ENCODE measurements around the gene TRAFD1.
A peak's percentile ranks its signal among the peaks of the same experiment; 100 is the strongest.

Gene TRAFD1

DNA sequence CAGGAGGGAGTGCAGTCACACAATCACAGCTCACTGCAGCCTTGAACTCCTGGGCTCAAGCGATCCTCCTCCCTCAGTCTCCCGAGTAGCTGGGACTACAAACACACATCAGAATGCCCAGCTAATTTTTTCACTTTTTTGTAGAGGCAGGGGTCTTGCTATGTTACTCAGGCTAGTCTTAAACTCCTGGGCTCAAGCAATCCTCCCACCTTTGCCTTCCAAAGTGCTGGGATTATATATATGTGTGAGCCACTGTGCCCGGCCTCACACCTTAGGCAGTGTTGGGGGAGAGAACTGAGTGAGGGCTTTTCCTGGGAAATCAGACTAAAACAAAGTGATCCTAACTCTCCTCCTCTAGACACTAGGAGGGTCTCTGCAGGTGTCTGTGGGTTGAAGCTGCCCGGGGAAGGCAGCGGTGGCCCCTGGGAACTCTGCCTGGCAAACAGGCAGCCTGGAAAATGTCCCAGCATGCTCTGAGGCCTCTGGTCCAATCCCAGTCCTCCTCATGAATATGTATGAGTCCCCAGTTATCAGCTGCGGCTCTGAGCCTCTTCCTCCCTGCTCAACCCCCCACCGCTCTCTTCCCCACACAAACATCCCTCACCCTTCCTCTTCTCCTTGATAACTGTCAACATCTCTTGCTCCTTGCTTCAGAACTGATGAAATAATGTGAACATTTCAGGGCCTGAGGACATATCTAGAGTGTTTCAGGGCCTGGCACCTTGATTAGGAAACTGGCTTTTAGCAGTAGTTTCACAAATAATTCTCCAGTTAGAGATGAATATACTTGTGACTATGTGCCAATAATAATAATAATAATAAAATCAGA is 8.9 kb upstream of the TRAFD1 start:
- peak in 1 of 2 donors; percentile 62 for ATAC-seq

DNA sequence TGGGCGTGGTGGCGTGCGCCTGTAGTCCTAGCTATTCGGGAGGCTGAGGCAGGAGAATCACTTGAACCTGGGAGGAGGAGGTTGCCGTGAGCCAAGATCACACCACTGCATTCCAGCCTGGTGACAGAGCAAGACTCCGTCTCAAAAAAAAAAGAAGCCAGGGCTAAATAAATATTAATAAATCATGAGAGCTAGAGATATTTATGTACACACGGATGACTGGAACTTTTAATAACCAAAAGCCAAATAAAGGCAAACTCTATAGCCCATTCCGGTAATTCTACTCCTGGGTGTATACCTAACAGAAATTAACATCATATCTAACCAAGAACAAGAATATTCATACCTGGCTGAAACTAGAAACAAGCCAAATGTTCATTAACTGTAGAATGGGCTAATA is 7.7 kb upstream of the TRAFD1 start:
- ATAC-seq, result no peak

DNA sequence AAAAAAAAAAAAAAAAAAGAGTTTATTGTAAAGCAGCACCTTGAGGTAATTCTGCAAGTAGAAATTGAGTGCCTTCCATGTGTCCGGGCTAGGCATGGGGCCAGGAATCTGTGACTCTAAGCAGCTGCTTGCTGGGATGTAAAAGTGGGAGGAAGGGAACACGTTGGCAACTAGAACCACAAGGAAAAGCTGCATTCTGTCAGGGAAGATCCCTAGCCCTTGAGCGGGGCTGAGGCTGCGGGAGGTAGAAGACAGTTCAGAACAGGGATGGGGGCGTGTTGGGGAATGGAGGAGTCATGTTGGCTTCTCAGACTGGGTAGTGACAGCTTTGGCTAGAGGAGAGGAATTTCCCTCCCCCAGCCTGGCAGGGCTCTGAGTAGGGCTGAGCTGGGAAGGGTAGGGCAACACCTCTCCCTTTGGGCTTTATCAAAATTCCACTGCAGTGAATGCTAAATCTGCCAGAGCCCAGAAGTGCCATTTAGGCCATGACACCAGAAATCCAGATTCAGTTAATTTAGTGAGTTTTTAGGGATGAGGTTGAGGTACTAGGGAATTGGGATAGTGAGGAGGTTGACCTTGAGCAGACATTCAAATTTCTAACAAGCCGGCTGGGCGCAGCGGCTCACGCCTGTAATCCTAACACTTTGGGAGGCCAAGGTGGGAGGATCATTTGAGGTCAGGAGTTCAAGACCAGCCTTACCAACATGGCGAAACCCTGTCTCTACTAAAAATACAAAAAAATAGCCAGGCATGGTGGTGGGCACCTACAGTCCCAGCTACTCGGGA is 3.4 kb upstream of the TRAFD1 start:
- no peak for ATAC-seq

DNA sequence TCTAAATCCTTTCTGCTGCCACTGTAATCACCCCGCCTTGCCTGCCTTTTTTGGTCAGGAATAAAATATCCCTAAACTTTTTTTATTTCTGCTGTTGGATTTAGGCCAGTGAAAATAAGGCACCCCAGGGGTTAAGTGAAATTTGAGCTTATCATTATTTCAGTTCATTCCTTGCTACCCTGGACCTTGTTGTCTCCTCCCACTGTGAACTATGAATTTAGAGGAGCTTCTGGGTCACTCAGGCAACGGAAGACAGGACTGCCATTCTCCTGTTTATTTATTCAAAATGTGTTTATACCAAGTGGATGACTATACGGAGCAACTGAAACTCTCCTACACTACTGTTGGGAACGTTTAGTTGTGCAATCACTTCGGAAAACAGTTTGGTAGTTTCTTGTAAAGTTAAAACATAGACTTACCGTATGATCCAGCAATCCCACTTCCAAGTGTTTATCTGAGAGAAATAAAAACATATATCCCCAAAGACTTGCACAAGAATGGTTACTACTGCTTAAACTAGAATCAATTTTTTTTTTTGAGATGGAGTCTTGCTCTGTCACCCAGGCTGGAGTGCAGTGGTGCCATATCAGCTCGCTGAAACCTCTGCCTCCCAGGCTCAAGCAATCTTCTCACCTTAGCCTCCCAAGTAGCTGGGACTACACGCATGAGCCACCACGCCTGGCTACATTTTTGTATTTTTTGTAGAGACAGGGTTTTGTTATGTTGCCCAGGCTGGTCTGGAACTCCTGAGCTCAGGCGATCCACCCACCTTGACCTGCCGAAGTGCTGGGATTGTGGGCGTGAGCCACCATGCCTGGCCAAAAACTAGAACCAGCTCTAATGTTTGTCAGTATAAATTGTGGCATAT is 2.3 kb upstream of the TRAFD1 start:
- no peak for ATAC-seq

DNA sequence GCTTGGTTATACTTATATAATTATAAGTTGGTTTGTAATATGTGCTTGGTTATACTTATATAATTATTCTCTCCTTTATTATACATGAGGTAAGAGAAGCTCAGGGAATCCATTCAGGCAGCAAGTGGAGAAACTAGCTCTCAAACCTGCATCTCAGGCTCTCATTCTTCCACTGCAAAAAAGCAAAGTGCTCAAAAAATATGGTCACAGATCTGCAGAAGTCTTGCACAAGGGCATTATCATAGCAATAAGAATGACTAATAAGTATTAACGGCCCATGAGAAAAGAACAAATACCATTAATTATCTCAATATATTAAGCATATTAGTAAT is 476 bp upstream of the TRAFD1 start:
- no peak for ATAC-seq

DNA sequence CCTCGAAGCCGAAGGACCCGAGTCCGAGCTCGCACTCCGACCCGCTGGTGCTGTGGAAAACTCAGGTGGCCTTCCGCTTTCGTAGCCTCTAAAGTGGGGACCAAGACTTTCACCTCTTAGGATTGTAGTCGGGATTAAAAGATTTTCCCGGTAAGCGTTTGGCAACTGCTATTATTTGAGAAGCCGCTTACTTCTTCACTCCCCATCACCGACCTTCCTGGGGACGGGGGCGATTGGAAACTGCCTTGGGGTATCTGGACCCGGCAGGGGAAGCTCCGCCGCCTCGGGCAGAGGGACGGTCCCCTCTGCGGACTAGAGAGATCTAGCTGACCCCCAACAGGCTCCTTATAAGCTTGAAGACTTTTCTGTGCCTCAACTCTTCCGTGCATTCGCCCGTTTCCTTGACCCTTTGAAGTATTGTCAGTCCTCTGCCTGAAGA is 659 bp downstream of the TRAFD1 start:
- ATAC-seq, result no peak

DNA sequence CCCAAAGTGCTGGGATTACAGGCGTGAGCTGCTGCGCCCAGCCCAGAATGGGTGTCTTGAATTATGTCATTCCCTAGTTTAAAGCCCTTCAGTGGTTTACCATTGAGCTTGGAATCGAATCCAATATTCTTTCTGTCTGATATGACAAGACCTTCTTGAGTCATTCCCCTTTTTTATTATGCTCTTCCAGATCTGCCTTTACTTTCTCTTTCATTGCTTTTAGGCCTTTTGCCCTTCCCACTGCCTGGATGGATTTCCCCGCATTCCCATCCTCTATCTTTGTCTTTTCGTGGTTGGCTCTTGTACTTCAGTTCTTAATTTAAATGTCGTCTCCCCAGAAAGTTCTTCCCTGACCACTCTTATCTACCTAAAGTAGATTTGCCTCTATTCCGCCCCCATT is 1.6 kb downstream of the TRAFD1 start:
- no peak for ATAC-seq

DNA sequence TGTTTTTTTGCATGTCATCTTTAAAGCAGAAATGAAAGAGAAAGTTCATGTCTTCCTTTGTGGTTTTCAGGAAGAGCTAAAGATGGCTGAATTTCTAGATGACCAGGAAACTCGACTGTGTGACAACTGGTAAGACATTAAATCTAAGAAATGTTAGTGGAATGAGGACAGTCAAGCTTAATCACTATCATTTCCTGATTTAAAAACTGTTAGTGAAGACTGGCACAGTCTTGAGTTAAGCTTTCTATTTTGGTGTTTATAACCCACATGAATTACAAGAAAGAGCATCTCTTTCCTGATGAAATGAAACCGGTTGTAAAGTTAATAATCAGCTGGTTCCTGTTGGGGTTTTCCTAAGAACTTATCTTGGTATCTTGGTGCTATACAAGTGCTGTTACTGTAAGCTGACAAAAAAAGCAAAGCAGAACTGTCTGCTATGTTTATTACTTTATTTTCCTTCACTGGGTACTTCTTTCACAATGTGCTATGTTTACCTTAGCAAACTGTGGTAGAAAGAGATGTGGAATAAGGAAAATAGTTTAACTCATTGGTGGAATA is 5.2 kb downstream of the TRAFD1 start:
- peak; percentile 85 for ATAC-seq

DNA sequence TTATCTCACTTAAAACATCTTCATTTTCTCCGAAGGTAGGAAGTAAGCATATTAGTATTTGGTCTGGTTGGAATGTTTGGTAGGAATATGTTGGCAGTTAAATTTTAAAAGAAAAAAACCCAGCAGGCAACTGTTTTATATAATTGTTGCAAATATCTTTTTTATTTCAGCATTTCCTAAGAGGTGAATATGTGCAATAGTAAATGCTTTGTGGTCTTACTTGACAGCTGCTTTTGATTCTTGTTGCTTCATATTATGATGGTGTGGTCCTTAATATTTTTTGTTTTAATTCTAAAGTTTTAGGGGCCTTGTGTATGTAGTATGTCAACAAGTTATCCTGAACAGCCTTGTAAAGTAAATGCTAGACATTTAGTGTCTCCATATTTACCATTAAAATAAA is 6.3 kb downstream of the TRAFD1 start:
- no peak for ATAC-seq

DNA sequence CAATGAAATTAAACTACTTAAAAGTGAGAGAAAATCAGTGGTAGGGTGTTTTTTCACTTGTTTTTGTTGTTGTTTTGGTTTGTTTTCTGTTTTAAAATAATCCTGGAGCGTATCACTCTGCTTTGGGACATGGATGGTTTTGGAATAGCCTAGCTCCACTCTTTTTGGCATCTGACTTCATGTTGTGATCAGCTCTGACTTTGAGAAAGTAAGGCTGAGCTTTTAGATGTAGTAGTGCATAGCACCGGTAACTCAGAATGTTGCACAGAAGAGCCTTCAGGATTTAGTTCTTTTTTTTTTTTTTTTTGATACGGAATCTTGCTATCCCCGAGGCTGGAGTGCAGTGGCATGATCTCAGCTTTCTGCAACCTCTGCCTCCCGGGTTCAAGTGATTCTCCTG is 8.1 kb downstream of the TRAFD1 start:
- no peak for ATAC-seq

DNA sequence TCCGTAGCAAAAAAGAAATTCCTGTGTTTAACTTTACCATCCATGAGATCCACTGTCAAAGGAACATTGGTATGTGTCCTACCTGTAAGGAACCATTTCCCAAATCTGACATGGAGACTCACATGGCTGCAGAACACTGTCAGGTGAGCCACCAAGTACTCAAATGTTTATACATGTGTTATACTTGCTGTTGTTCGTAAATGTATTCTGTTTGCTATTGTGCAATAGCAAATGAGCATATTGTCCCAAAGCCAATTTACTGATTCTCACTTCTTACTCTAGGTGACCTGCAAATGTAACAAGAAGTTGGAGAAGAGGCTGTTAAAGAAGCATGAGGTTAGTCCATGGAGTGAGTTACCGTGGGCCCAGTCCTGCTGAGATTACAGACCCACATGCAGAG is 9.4 kb downstream of the TRAFD1 start:
- no peak for ATAC-seq

DNA sequence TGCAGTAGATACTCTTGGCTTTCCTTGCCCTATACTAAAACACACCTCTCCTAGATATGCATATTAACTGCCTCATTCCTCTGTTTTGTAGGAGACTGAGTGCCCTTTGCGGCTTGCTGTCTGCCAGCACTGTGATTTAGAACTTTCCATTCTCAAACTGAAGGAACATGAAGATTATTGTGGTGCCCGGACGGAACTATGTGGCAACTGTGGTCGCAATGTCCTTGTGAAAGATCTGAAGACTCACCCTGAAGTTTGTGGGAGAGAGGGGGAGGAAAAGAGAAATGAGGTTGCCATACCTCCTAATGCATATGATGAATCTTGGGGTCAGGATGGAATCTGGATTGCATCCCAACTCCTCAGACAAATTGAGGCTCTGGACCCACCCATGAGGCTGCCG is 15.4 kb downstream of the TRAFD1 start:
- ATAC-seq, result no peak

DNA sequence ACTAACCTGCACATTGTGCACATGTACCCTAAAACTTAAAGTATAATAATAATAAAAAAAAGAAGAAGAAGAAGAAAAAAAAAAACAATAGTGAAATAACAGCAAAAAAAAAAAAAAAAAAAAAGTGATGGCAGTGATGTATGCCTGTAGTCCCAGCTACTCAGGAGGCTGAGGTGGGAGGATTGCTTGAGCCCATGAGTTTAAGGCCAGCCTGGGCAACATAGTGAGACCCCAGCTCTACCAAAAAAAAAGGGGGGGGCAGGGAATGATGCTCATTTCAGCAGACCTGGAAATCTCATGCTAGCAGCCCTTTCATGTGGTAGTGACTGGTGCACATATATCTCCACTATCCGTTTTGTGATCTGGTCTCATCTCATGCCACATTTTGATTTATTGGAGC is 20.8 kb downstream of the TRAFD1 start:
- ATAC-seq, result no peak

DNA sequence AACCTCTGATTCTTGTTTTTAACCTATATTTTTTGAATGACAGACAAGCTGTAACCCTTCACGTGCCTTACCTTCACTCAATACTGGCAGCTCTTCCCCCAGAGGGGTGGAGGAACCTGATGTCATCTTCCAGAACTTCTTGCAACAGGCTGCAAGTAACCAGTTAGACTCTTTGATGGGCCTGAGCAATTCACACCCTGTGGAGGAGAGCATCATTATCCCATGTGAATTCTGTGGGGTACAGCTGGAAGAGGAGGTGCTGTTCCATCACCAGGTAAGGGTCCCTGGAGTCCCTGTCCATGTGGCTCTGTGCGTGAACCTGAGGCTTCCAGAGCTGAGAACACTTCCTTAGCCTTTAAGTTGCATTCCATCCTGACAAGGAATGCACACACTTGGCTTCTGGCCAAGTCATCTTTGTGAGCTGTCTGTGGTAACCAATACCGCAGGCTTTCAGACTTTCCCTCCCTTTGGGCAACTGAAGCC is 22.7 kb downstream of the TRAFD1 start:
- no peak for ATAC-seq

DNA sequence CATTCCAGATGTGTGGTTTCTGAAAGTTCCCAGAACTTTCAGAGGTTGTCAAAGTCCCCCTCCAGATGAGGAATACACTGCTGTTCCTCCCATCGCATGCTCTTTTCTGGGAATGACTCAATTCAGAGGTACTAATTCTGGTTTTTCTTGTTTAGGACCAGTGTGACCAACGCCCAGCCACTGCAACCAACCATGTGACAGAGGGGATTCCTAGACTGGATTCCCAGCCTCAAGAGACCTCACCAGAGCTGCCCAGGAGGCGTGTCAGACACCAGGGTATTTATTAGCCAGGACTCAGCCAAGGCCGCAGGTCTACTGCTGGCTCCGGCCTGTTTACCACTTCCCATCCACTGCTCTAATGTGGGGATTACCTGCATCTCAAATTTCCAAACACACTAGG is 24.2 kb downstream of the TRAFD1 start:
- no peak for ATAC-seq

DNA sequence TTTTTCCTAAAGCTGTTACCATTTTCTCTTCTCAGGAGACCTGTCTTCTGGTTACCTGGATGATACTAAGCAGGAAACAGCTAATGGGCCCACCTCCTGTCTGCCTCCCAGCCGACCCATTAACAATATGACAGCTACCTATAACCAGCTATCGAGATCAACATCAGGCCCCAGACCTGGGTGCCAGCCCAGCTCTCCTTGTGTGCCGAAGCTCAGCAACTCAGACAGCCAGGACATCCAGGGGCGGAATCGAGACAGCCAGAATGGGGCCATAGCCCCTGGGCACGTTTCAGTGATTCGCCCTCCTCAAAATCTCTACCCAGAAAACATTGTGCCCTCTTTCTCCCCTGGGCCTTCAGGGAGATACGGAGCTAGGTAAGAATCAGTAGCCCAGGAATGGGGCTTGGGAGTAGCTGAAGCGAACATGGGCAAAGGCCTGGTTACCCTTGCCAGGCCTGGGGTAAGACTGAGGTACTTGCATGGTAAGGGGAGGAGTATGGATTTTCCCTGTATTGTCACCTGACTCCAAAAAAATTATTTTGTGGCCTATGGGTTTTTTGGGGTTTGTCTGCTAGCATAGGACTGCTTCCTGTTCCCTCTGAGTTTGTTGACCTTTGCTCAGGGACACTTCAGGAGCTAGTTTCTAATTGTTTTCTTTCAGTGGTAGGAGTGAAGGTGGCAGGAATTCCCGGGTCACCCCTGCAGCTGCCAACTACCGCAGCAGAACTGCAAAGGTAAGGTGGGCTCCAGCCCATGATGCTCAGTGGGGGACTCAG is 26.6 kb downstream of the TRAFD1 start:
- ATAC-seq, result no peak

DNA sequence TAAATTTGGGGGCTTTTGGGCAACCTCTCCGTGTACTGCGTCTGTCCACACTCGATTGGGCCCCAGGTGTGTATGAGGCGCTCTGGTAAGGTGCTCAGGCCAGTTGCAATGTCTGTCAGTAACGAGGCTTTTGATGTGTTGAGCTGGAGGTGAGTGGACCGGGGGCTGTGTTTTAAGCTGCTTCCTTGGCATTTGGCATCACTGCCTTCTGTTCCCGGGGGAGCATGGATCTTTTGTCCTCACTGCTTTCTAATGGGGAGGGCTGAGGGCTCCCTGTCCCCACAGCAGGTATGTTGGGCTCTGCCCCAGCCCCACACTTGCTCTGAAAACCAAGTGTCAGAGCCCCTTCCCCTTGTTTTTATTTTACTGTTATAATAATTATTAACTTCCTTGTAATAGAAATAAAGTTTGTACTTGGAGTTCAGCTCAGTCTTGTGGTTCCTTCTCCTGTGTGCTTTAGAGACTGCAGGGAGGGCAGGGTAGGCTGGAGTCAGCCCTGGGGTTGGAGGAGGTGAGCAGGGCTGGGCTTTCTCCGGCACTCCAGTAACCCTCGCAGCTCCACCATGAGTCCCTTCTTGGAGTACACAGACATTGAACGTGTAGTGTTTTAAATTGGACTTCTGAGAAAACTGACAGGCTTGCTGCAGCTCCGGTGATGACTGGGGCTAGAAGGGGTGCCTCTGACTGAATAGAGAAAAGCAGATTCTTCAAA is 28.0 kb downstream of the TRAFD1 start:
- ATAC-seq, result no peak

DNA sequence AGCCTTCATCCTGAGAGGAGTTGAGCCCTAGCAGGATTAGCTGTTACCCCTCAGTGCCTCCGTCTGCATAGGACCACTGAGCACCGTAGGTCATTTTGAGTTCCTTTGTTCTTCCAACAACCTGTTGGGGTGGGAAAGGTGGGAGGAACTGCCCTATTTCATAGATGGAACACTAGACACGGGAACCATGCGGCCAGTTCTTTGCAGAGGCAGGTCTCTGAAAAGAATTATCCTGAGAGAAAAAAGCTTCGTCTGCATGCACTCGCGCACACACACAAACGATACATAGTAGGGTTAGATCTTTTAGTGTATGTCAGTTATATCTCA is 28.5 kb downstream of the TRAFD1 start:
- no peak for ATAC-seq

DNA sequence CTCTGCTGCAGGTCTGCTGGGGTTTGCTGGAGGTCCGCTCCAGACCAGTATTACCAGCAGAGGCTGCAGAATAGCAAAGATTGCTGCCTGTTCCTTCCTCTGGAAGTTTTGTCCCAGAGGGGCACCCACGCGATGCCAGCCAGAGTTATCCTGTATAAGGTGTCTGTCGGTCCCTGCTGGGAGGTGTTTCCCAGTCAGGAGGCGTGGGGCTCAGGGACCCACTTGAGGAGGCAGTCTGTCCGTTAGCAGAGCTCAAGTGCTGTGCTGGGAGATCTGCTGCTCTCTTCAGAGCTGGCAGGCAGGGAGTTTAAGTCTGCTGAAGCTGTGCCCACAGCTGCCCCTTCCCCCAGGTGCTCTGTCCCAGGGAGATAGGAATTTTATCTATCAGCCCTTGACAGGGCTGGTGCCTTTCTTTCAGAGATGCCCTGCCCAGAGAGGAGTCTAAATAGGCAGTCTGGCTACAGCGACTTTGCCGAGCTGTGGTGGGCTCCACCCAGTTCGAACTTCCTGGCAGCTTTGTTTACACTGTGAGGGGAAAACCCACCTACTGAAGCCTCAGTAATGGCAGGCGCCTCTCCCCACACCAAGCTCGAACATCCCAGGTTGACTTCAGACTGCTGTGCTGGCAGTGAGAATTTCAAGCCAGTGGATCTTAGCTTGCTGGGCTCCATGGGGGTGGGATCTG is 33.2 kb downstream of the TRAFD1 start:
- peak in 1 of 2 donors; percentile 17 for ATAC-seq

DNA sequence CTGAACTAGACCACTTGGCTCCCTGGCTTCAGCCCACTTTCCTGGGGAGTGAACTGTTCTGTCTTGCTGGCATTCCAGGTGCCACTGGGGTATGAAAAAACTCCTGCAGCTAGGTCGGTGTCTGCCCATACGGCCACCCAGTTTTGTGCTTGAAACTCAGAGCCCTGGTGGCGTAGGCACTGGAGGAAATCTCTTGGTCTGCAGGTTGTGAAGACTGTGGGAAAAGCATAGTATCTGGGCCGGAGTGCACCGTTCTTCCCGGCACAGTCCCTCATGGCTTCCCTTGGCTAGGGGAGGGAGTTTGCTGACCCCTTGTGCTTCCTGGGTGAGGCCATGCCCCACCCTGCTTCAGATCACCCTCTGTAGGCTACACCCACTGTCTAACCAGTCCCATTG is 33.8 kb downstream of the TRAFD1 start:
- no peak for ATAC-seq

DNA sequence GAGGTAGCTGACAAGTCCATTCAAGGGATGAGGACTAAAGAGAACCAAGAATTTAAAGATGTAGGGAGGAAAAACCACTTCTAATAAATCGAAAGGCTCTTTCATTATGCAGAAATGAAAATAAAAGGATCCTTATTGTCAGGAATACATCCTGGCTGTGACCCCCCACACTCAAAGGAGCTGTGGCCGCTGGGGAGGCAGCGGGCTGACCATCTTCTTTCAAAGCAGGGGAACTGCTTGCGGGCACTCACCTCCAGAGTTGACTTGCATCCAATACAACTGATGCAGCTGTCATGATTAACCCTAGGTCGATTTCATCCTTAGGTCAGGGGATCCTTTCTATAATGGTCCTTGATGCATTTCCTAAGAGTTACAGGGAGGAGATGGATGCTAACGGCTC is 35.3 kb downstream of the TRAFD1 start:
- no peak for ATAC-seq
